HUES48 (cell line): ENCODE results near the gene RPH3AL.

Experiments used
- H3K27ac ChIP-seq: one replicate; pipeline ENCODE4 v1.7.0; 2013; ENCODE audit warnings: low read depth, low read length, inconsistent platforms
- H3K27me3 ChIP-seq: 2 replicates; pipeline ENCODE4 v1.6.1; 2013; ENCODE audit warnings: mild to moderate bottlenecking, low read length; ENCODE audit not compliant: control insufficient read depth, insufficient read depth
- H3K36me3 ChIP-seq: 2 replicates; pipeline ENCODE4 v1.6.1; 2013; ENCODE audit warnings: low read length; ENCODE audit not compliant: control insufficient read depth, insufficient read depth
- H3K4me1 ChIP-seq: 2 replicates; pipeline ENCODE4 v1.6.1; 2013; ENCODE audit warnings: mild to moderate bottlenecking, low read length; ENCODE audit not compliant: control insufficient read depth, insufficient read depth
- H3K4me3 ChIP-seq: 2 replicates; pipeline ENCODE4 v1.5.1; 2013; ENCODE audit warnings: mild to moderate bottlenecking, low read depth, low read length
- H3K9ac ChIP-seq: 2 replicates; pipeline ENCODE4 v1.6.1; 2013; ENCODE audit warnings: mild to moderate bottlenecking, low read depth, low read length, moderate library complexity
- H3K9me3 ChIP-seq: 2 replicates; pipeline ENCODE4 v1.6.1; 2013; ENCODE audit warnings: low read length; ENCODE audit not compliant: control insufficient read depth, insufficient read depth

Gene RPH3AL

GRCh38 chr17:197352-197751 lies 155.3 kb downstream of the RPH3AL start:
- H3K4me1 ChIP-seq: peaks cover 9% of the 10 kb centered on the region; the same call in 1 of the 2 replicates
- H3K27me3 ChIP-seq: no peaks in the 10 kb centered on the region
- H3K27ac ChIP-seq: no peak overlapping the region
- no peak overlapping the region for H3K4me3 ChIP-seq
- no peak overlapping the region for H3K9ac ChIP-seq
- no peaks in the 10 kb centered on the region for H3K9me3 ChIP-seq
- no peaks in the 10 kb centered on the region for H3K36me3 ChIP-seq

- H3K9ac ChIP-seq: no peak overlapping the region
- H3K4me1 ChIP-seq: peaks cover 4% of the 10 kb centered on the region; the same call in 1 of the 2 replicates
- H3K9me3 ChIP-seq: no peaks in the 10 kb centered on the region
- no peaks in the 10 kb centered on the region for H3K27me3 ChIP-seq
- no peaks in the 10 kb centered on the region for H3K36me3 ChIP-seq
- H3K4me3 ChIP-seq: no peak overlapping the region
- H3K27ac ChIP-seq: no peak overlapping the region
These were observed 157.6 kb downstream of the RPH3AL start for GRCh38 chr17:194828-195602.

- H3K36me3 ChIP-seq: no peaks in the 10 kb centered on the region
- H3K27me3 ChIP-seq: no peaks in the 10 kb centered on the region
- no peaks in the 10 kb centered on the region for H3K9me3 ChIP-seq
- no peak overlapping the region for H3K4me3 ChIP-seq
- H3K27ac ChIP-seq: no peak overlapping the region
- peaks cover 4% of the 10 kb centered on the region; the same call in 1 of the 2 replicates for H3K4me1 ChIP-seq
- no peak overlapping the region for H3K9ac ChIP-seq
These were observed 158.5 kb downstream of the RPH3AL start for GRCh38 chr17:193841-194806.

DNA sequence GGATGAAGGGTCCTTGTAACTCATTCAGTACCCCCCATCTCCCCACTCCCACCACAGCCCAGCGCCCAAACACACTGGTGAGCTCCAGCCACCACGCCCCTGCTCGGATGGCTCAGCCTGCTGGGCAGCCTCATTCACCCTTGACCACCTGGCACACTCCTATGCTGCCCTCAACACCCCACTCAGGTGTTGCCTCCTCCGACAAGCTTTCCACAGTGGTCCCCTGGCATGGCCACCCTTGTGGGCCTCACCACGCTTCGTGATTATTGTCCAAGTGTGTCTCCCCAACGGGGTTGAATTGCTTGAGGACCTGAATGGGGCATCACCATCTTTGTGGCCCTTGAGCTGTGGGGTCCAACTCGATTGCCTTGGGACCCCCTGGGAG lies 159.2 kb downstream of the RPH3AL start:
- Histone ChIP-seq H3K9me3 (no peaks in the 10 kb centered on the region), H3K27ac (no peak overlapping the region), H3K4me3 (no peak overlapping the region), H3K9ac (no peak overlapping the region), H3K4me1 (peaks cover 4% of the 10 kb centered on the region; the same call in 1 of the 2 replicates), H3K27me3 (no peaks in the 10 kb centered on the region), H3K36me3 (no peaks in the 10 kb centered on the region)

DNA sequence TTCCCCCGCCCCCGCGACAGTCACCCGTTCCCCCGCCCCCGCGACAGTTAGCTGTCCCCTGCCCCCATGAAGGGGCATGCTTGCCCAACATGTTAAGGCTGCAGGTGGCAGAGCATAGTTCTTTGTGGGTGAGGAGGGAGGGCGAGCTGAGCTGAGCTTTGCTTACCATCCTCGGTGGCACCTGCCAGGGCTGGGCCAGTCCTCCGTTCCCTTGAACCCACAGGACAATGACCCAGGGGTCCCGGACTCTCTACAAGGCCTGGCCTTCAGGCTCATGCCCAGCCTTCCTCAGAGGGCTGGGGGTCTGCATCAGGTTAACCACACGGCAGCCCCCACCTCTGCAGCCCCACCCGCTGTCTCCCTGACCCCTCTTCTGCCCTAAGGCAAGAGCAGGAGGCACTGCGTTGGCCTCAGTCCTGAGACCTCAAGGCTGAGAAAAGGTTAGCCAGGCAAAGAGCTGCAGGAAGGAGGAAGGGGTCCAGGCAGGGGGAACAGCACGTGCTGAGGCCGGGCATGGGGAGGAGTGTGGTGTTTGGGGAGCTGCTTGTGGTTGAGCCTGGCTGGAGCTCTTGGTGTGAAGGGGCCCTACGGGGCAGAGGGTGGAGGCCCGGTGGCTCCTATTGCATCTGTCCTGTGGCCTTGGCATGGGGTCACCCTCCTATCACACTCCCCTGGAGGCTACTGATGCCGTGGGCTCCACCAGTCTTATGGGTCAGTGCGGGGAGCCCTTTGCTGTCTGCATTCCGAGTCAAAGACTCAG lies 159.8 kb downstream of the RPH3AL start:
- H3K27ac ChIP-seq: no peak overlapping the region
- H3K4me1 ChIP-seq: peaks cover 4% of the 10 kb centered on the region; the same call in 1 of the 2 replicates
- H3K9ac ChIP-seq: no peak overlapping the region
- no peaks in the 10 kb centered on the region for H3K9me3 ChIP-seq
- no peaks in the 10 kb centered on the region for H3K27me3 ChIP-seq
- H3K4me3 ChIP-seq: no peak overlapping the region
- H3K36me3 ChIP-seq: no peaks in the 10 kb centered on the region

GRCh38 chr17:189444-189843 lies 163.2 kb downstream of the RPH3AL start:
- H3K27ac ChIP-seq: no peak overlapping the region

DNA sequence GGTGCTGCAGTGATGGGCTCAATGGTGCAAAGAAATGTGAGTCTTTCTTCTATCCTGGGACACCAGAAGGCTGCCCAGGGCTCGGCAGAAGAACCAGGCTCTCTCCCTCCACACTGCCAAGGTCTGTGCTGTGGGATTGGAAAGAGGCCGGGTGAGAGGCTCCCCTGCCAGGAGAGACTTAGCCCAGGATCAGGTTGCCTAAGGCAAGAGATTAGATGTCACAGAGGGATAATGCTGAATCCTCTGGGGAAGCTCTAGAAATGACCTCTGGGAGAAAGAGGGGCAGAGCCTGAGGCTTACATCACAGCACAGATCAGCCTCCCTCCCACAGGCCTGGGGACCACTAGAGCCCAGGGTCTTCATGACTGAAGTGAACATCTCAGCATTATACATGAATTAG lies 165.5 kb downstream of the RPH3AL start:
- Histone ChIP-seq H3K9ac (no peak overlapping the region), H3K27me3 (peaks cover 13% of the 10 kb centered on the region), H3K4me1 (peaks cover 9% of the 10 kb centered on the region), H3K9me3 (no peaks in the 10 kb centered on the region), H3K27ac (no peak overlapping the region), H3K36me3 (no peaks in the 10 kb centered on the region), H3K4me3 (no peak overlapping the region)

More at GRCh38 chr17:189444-189843, 163.2 kb downstream of the RPH3AL start:
- H3K4me3 ChIP-seq: no peak overlapping the region
- H3K36me3 ChIP-seq: no peaks in the 10 kb centered on the region
- H3K27me3 ChIP-seq: no peaks in the 10 kb centered on the region
- H3K9ac ChIP-seq: no peak overlapping the region
- H3K4me1 ChIP-seq: no peaks in the 10 kb centered on the region
- no peaks in the 10 kb centered on the region for H3K9me3 ChIP-seq

- Histone ChIP-seq H3K27ac (no peak overlapping the region), H3K4me1 (peaks cover 13% of the 10 kb centered on the region), H3K4me3 (no peak overlapping the region), H3K36me3 (no peaks in the 10 kb centered on the region), H3K27me3 (peaks cover 27% of the 10 kb centered on the region), H3K9me3 (no peaks in the 10 kb centered on the region), H3K9ac (no peak overlapping the region)
These were observed 167.0 kb downstream of the RPH3AL start for GRCh38 chr17:185445-186138.

DNA sequence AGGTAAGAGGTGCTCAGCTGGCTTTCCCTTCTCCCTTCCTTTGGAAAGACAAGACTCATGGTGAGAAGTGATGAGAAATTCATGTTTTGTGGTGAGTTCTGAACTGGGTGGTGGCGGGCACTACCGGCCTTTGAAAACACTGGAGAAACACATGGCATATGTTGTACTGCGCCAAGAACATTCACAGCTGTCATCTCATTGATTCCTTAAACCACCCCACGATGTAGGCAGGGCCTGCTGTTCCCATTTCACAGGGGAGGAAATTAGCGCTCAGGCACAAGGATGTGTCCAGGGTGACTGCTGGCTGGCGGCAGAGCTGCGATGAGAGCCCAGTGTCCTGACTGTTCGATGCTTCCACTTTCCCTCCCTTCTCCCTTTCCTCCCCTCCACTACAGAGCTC lies 169.6 kb downstream of the RPH3AL start:
- no peak overlapping the region for H3K27ac ChIP-seq
- H3K9ac ChIP-seq: no peak overlapping the region
- no peaks in the 10 kb centered on the region for H3K9me3 ChIP-seq
- peaks cover 13% of the 10 kb centered on the region for H3K4me1 ChIP-seq
- H3K27me3 ChIP-seq: peaks cover 49% of the 10 kb centered on the region
- no peaks in the 10 kb centered on the region for H3K36me3 ChIP-seq
- no peak overlapping the region for H3K4me3 ChIP-seq

DNA sequence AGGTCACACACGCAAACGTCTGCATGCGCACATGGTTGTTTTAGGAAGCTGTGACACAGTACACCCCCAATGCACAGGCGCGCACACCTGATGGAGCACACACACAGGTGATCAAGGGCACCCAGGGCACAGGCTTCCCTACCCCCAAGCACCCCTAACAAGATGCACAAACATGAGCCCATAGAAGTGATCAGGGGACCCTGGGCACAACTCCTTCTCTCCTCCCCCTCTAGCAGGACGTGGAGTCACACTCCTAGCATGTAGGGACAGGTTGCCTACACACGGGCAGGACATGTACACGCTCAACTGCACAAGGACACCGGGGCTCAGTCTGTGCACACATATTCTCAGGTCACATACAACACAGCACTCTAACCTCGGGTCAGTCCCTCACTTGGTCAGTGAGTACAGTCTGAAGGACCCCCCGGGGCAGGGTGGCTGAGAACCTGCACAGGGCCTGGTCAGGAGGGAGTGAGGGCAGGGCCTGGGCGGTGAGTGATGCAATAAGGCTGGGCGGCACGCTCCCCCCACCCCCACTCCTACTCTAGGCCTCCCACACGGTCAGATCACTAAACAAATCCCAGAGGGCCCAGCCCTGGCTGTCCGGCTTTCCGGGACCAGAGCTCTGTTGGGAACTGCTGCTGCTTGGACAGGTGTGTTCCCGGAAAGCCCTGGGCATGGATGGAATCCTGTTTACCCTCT lies 170.4 kb downstream of the RPH3AL start:
- peak overlapping the region; percentile 45; the same call in 1 of the 2 replicates for H3K4me3 ChIP-seq
- H3K27ac ChIP-seq: no peak overlapping the region
- peaks cover 49% of the 10 kb centered on the region for H3K27me3 ChIP-seq
- H3K36me3 ChIP-seq: no peaks in the 10 kb centered on the region
- peaks cover 13% of the 10 kb centered on the region for H3K4me1 ChIP-seq
- no peaks in the 10 kb centered on the region for H3K9me3 ChIP-seq
- no peak overlapping the region for H3K9ac ChIP-seq
